K562 (cell line): ENCODE measurements around the gene HAUS1. TPM values are rescaled to one million over a fixed set of nuclear protein-coding genes. Genes with fewer than 3 reads are reported as not detected.

ENCODE experiments used
- CHAMP1 ChIP-seq: fragments of 450-650 bp; IDR thresholded peaks from 2 replicates; pipeline ENCODE4 v1.6.1; 2016; ENCODE audit warnings: mild to moderate bottlenecking
- CREB1 ChIP-seq, 2 experiments: sonication (generic) in 1 of 2; formaldehyde crosslinking in 1 of 2; IDR thresholded peaks; 2 replicates each; pipeline versions ENCODE4 v1.6.1 to v1.8.0; 2012 to 2022; ENCODE audit warnings: inconsistent platforms in 1 of 2, mild to moderate bottlenecking in 1 of 2, missing genetic modification reagents in 1 of 2, moderate library complexity in 1 of 2
- DACH1 ChIP-seq: fragments of 450-650 bp; IDR thresholded peaks from 2 replicates; pipeline ENCODE4 v1.6.1; 2018; ENCODE audit not compliant: partially characterized antibody
- FOS ChIP-seq: IDR thresholded peaks from 3 replicates; pipeline ENCODE4 v1.6.1; 2011; ENCODE audit not compliant: insufficient read length; ENCODE audit errors: extremely low read depth
- GATAD2B ChIP-seq: fragments of 450-650 bp; IDR thresholded peaks from 2 replicates; pipeline ENCODE4 v1.6.1; 2017; ENCODE audit warnings: mild to moderate bottlenecking, borderline replicate concordance
- HNRNPK ChIP-seq: fragments of 200-400 bp; formaldehyde crosslinking; IDR thresholded peaks from one replicate; pipeline ENCODE4 v1.6.1; 2018; ENCODE audit warnings: mild to moderate bottlenecking, low read depth, low read length; ENCODE audit not compliant: poor library complexity, severe bottlenecking
- MCM5 ChIP-seq: fragments of 450-650 bp; IDR thresholded peaks from 2 replicates; pipeline ENCODE4 v1.6.1; 2016; ENCODE audit warnings: low read depth
- MLX ChIP-seq, 2 experiments: fragments of 450-650 bp in 1 of 2; sonication (generic) in 1 of 2; formaldehyde crosslinking; conservative IDR thresholded peaks; 2 replicates each; pipeline versions ENCODE4 v1.4.0 to v1.8.1; 2020 to 2022; ENCODE audit warnings: mild to moderate bottlenecking in 1 of 2, missing genetic modification reagents in 1 of 2
- NFRKB ChIP-seq: fragments of 450-650 bp; IDR thresholded peaks from 2 replicates; pipeline ENCODE4 v1.6.1; 2016; ENCODE audit warnings: low read depth
- NR2C1 ChIP-seq, 2 experiments: fragments of 450-650 bp; IDR thresholded peaks; 2 replicates each; pipeline ENCODE4 v1.6.1; 2017; ENCODE audit warnings: mild to moderate bottlenecking in 2 of 2, antibody characterized with exemption in 1 of 2, inconsistent platforms in 1 of 2, missing compliant biosample characterization in 1 of 2, missing genetic modification characterization in 1 of 2
- NR2F6 ChIP-seq: fragments of 450-650 bp; formaldehyde crosslinking; IDR thresholded peaks from 2 replicates; pipeline ENCODE4 v1.4.0; 2020; ENCODE audit warnings: mild to moderate bottlenecking
- POLR2B ChIP-seq: fragments of 450-650 bp; IDR thresholded peaks from 2 replicates; pipeline ENCODE4 v1.6.1; 2018; ENCODE audit warnings: low read depth; ENCODE audit not compliant: partially characterized antibody
- RBFOX2 ChIP-seq: fragments of 200-400 bp; formaldehyde crosslinking; IDR thresholded peaks from 2 replicates; pipeline ENCODE4 v1.6.1; 2017; ENCODE audit warnings: low read depth, mild to moderate bottlenecking, low read length, moderate library complexity
- RBM34 ChIP-seq: fragments of 200-400 bp; formaldehyde crosslinking; IDR thresholded peaks from 2 replicates; pipeline ENCODE4 v1.6.1; 2018; ENCODE audit warnings: low read length, borderline replicate concordance; ENCODE audit not compliant: insufficient read depth
- SNRNP70 ChIP-seq: fragments of 200-400 bp; formaldehyde crosslinking; optimal IDR thresholded peaks from 2 replicates; pipeline ENCODE3; 2017; ENCODE audit warnings: low read depth, low read length
- STAT5B ChIP-seq: fragments of 250-450 bp; sonication (Bioruptor Pico); IDR thresholded peaks from 2 replicates; pipeline ENCODE4 v1.8.0; 2021; ENCODE audit warnings: mild to moderate bottlenecking, inconsistent platforms
- WHSC1 ChIP-seq: IDR thresholded peaks from one replicate; pipeline ENCODE4 v1.6.1; 2012; ENCODE audit warnings: low read length, control low read depth, inconsistent platforms
- ZNF146 ChIP-seq: IDR thresholded peaks from one replicate; pipeline ENCODE4 v1.6.1; 2018; ENCODE audit warnings: missing compliant biosample characterization; ENCODE audit not compliant: unreplicated experiment
- ZNF445 ChIP-seq: fragments of 250-450 bp; sonication (Bioruptor Pico); IDR thresholded peaks from 2 replicates; pipeline ENCODE4 v1.4.0; 2020; ENCODE audit warnings: low read depth, mild to moderate bottlenecking, moderate library complexity
- polyA plus RNA-seq, 8 experiments: library from polyadenylated mRNA; depleted of rRNA in 4 of 8; stranded (reverse) in 5 of 8; unstranded in 3 of 8; fragments of >200 nt; fragmentation: Nextera tagmentation in 2 of 8; fragmentation: Illumina TruSeq in 1 of 8; extraction: Ambion mirVana in 2 of 8; extraction: Trizol in 1 of 8; gene quantifications; 2 replicates each; pipeline versions ENCODE4 v1.2.1 to v1.2.3, GENCODE V29; 2011 to 2014; ENCODE audit warnings: inconsistent platforms in 1 of 8, missing spikeins in 1 of 8
- total RNA-seq, 7 experiments: library from RNA; depleted of rRNA in 6 of 7; stranded (reverse); fragments of >200 nt in 6 of 7; fragmentation: Illumina TruSeq in 2 of 7; extraction: Trizol in 2 of 7; gene quantifications; 2 replicates each; pipeline versions ENCODE4 v1.2.1 to v1.2.3, GENCODE V29; 2011 to 2021; ENCODE audit warnings: low replicate concordance in 1 of 7
- TF ChIP-seq, protein P1 (sequence below), 2 experiments: fragments of 200-800 bp in 1 of 2; sonication (Bioruptor generic) in 1 of 2; sonication (generic) in 1 of 2; formaldehyde crosslinking in 1 of 2; IDR thresholded peaks in 1 of 2; conservative IDR thresholded peaks in 1 of 2; 2 replicates each; pipeline versions ENCODE4 v1.5.0 to v1.6.1; 2016 to 2020; ENCODE audit warnings: missing compliant biosample characterization in 1 of 2, missing genetic modification characterization in 1 of 2, missing genetic modification reagents in 1 of 2
- TF ChIP-seq, protein P2 (sequence below): fragments of 250-450 bp; sonication (Bioruptor Pico); IDR thresholded peaks from 2 replicates; pipeline ENCODE4 v1.6.1; 2021; ENCODE audit warnings: mild to moderate bottlenecking
- TF ChIP-seq, protein P3 (sequence below): fragments of 450-650 bp; IDR thresholded peaks from 2 replicates; pipeline ENCODE4 v1.6.1; 2016; ENCODE audit warnings: missing biosample characterization, missing genetic modification characterization

Gene HAUS1
- total and polyA plus RNA-seq, 9 of the 15 experiments (the other 6 are each of a cell fraction or from before 2014, with no cell fraction given), result 45.6 to 135 (median 76.3) TPM

GRCh38 chr18:46071653-46072375, 32.4 kb upstream of the HAUS1 start, which contains the start of gene PSTPIP2 (continued):
- TF ChIP-seq FOS (no peak), ZNF146 (no peak), HNRNPK (no peak), MCM5 (no peak), STAT5B (CRISPR knock-in tag) (no peak), CREB1 (IDR thresholded peaks at IDR 0.05) (no peak), CREB1 (CRISPR knock-in tag; IDR thresholded peaks at IDR 0.05) (peak; percentile 50; the same call in 1 of the 2 replicates), WHSC1 (no peak), NFRKB (no peak), POLR2B (no peak), MLX (CRISPR knock-in tag; conservative IDR thresholded peaks at IDR 0.05) (no peak), GATAD2B (no peak; the same call in 1 of the 2 replicates), ZNF445 (CRISPR knock-in tag) (no peak), DACH1 (no peak), NR2C1 (IDR thresholded peaks at IDR 0.05) (no peak), NR2C1 (tag; IDR thresholded peaks at IDR 0.05) (no peak), RBM34 (no peak), CHAMP1 (no peak), NR2F6 (CRISPR knock-in tag) (no peak), SNRNP70 (no peak), RBFOX2 (peak; percentile 84)
- TF ChIP-seq, protein P1, sequence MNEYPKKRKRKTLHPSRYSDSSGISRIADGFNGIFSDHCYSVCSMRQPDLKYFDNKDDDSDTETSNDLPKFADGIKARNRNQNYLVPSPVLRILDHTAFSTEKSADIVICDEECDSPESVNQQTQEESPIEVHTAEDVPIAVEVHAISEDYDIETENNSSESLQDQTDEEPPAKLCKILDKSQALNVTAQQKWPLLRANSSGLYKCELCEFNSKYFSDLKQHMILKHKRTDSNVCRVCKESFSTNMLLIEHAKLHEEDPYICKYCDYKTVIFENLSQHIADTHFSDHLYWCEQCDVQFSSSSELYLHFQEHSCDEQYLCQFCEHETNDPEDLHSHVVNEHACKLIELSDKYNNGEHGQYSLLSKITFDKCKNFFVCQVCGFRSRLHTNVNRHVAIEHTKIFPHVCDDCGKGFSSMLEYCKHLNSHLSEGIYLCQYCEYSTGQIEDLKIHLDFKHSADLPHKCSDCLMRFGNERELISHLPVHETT (CRISPR knock-in tag; conservative IDR thresholded peaks at IDR 0.05 in 1 of 2, IDR thresholded peaks at IDR 0.05 in 1 of 2), result no peak
- TF ChIP-seq, protein P2, sequence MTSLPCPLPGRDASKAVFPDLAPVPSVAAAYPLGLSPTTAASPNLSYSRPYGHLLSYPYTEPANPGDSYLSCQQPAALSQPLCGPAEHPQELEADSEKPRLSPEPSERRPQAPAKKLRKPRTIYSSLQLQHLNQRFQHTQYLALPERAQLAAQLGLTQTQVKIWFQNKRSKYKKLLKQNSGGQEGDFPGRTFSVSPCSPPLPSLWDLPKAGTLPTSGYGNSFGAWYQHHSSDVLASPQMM, result no peak
- TF ChIP-seq, protein P3, sequence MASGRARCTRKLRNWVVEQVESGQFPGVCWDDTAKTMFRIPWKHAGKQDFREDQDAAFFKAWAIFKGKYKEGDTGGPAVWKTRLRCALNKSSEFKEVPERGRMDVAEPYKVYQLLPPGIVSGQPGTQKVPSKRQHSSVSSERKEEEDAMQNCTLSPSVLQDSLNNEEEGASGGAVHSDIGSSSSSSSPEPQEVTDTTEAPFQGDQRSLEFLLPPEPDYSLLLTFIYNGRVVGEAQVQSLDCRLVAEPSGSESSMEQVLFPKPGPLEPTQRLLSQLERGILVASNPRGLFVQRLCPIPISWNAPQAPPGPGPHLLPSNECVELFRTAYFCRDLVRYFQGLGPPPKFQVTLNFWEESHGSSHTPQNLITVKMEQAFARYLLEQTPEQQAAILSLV (tag), result no peak
